ENCODE results near the gene KCP. TPM values are rescaled to one million over a fixed set of nuclear protein-coding genes. Genes with fewer than 3 reads are reported as not detected.

The KCP gene
- total RNA-seq, 1 donor from 2014 or later, result 1.3 TPM

- no peak overlapping the region for H3K27ac ChIP-seq
- no peaks in the 10 kb centered on the region for H3K4me1 ChIP-seq
- no peaks in the 10 kb centered on the region for H3K9me3 ChIP-seq
- peaks cover 14% of the 10 kb centered on the region for H3K27me3 ChIP-seq
- H3K36me3 ChIP-seq, result no peaks in the 10 kb centered on the region
- no peak overlapping the region for H3K4me3 ChIP-seq
- intact Hi-C loops (cut with DNase I), result loop anchor here (10.0 kb wide), 1 partner anchor 193 kb away; no protein-coding TSS in a partner anchor
- TF ChIP-seq CTCF (IDR thresholded peaks at IDR 0.05), result no peak
- DNase-seq (peak; percentile 35), ATAC-seq (no peak)
Observed at GRCh38 chr7:128891942-128892269, 18.6 kb downstream of the KCP start.

- TF ChIP-seq CTCF (IDR thresholded peaks at IDR 0.05), result peak; percentile 7
- H3K36me3 ChIP-seq, result no peaks in the 10 kb centered on the region
- no peaks in the 10 kb centered on the region for H3K4me1 ChIP-seq
- intact Hi-C loops (cut with DNase I), result loop anchor here (10.0 kb wide), 1 partner anchor 193 kb away; no protein-coding TSS in a partner anchor
- no peaks in the 10 kb centered on the region for H3K9me3 ChIP-seq
- peak; percentile 62 for DNase-seq
- ATAC-seq, result peak; percentile 37
- peaks cover 14% of the 10 kb centered on the region for H3K27me3 ChIP-seq
- H3K4me3 ChIP-seq, result peak overlapping the region; percentile 36
- no peak overlapping the region for H3K27ac ChIP-seq
Observed at GRCh38 chr7:128891110-128891941, 19.2 kb downstream of the KCP start.

- Histone ChIP-seq H3K9me3 (no peaks in the 10 kb centered on the region), H3K27me3 (peaks cover 14% of the 10 kb centered on the region), H3K4me1 (no peaks in the 10 kb centered on the region), H3K4me3 (peak overlapping the region; percentile 36), H3K27ac (no peak overlapping the region), H3K36me3 (no peaks in the 10 kb centered on the region)
- intact Hi-C loops (cut with DNase I), result loop anchor here (10.0 kb wide), 1 partner anchor 194 kb away; no protein-coding TSS in a partner anchor
- ATAC-seq (peak; percentile 45), DNase-seq (peak; percentile 75)
- TF ChIP-seq CTCF (IDR thresholded peaks at IDR 0.05), result no peak
Observed at GRCh38 chr7:128890306-128891109, 20.0 kb downstream of the KCP start.

- ATAC-seq (no peak), DNase-seq (peak; percentile 20)
- no peaks in the 10 kb centered on the region for H3K9me3 ChIP-seq
- no peak overlapping the region for H3K4me3 ChIP-seq
- no peak overlapping the region for H3K27ac ChIP-seq
- no peak for TF ChIP-seq CTCF (IDR thresholded peaks at IDR 0.05)
- intact Hi-C loops (cut with DNase I), result no loop called here
- no peaks in the 10 kb centered on the region for H3K36me3 ChIP-seq
- no peaks in the 10 kb centered on the region for H3K4me1 ChIP-seq
- peaks cover 14% of the 10 kb centered on the region for H3K27me3 ChIP-seq
Observed at GRCh38 chr7:128889121-128889520, 21.4 kb downstream of the KCP start.

GRCh38 chr7:128888756-128889095 is 21.8 kb downstream of the KCP start:
- peak; percentile 32 for DNase-seq
- ATAC-seq, result no peak
- no peak for TF ChIP-seq CTCF (IDR thresholded peaks at IDR 0.05)

More at GRCh38 chr7:128888756-128889095, 21.8 kb downstream of the KCP start:
- Histone ChIP-seq H3K27ac (no peak overlapping the region), H3K27me3 (peaks cover 14% of the 10 kb centered on the region), H3K4me1 (no peaks in the 10 kb centered on the region), H3K36me3 (no peaks in the 10 kb centered on the region), H3K9me3 (no peaks in the 10 kb centered on the region), H3K4me3 (no peak overlapping the region)
- intact Hi-C loops (cut with DNase I), result no loop called here

Data from upper lobe of right lung (tissue), 1 donor.